ENCODE results near the gene ANAPC7.

Gene ANAPC7, protein sequence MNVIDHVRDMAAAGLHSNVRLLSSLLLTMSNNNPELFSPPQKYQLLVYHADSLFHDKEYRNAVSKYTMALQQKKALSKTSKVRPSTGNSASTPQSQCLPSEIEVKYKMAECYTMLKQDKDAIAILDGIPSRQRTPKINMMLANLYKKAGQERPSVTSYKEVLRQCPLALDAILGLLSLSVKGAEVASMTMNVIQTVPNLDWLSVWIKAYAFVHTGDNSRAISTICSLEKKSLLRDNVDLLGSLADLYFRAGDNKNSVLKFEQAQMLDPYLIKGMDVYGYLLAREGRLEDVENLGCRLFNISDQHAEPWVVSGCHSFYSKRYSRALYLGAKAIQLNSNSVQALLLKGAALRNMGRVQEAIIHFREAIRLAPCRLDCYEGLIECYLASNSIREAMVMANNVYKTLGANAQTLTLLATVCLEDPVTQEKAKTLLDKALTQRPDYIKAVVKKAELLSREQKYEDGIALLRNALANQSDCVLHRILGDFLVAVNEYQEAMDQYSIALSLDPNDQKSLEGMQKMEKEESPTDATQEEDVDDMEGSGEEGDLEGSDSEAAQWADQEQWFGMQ

DNA sequence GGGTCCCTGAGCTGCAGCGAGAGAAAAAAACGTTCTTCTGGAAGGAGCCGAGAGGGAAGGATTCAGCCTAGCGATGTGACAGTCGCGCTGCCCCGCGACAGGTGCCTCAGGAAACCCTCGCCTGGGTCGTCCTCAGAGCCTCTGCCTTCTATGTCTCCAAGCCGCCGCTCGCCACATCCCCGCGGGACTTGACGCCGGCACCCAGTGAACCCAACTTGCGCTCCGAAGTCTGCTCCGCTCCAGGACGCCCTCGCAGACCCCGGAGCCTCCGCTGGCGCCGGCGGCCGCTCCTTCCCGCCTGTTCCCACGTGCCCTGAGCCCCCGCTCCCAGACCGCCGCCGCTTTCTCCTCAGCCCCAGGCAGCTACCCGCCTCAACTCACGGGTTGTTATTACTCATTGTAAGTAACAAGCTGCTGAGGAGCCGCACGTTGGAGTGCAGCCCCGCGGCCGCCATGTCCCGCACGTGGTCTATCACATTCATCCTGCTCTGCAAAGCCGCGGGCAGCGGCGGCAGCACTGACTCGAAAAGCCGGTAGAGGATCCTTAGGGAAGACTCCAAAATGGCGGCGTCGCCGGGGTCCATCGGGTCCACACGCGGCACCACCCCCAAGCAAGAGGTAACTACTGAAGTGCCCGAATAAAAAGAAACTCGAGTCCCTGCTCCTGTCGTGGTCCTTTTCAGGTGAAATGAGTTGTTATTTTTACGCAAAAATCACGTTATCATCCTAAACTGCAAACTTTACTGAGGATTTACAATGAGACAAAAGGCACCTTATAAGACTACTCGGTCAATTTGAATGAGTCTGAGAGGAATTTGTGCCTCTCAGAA lies at the start of gene ANAPC7:
Gene ANAPC7 (minus strand): TSS at position 563 of the 830 bp plus-strand sequence. CDS start 81 bp downstream, at position 482.
- Histone ChIP-seq H3K4me1 (peaks cover 9% of the 10 kb centered on the region), H3K4me3 (ENCODE audit: low read depth, low read length) (peak within 1 kb of the TSS; percentile 99), H2AFZ (peak within 1 kb of the TSS; percentile 100)

DNA sequence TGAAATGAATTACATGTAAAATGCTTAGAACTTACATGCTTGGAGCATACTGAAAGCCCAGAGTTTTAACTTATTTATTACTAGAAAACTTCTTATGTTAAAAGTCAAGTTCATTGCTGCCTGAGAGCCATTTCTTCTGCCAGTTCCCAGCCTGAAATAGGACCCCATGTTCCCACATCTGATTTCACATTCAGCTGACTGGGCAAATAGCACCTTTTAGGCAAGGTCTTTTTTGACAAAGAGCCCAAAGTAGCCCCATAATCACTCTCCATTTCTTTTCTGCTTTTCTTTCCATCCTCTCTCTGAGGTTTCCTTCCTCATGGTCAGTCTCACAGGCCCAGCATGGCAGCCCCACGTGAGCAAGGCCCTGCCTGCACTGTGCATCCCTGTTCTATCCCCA lies 47.8 kb upstream of the ANAPC7 start:
- Histone ChIP-seq H3K9me3 (ENCODE audit: control insufficient read depth, low read length) (no peaks in the 10 kb centered on the region), H3K27me3 (ENCODE audit: control insufficient read depth, insufficient read depth, low read length) (no peaks in the 10 kb centered on the region), H3K4me1 (no peaks in the 10 kb centered on the region), H3K79me2 (peaks cover 9% of the 10 kb centered on the region), H3K4me3 (ENCODE audit: low read depth, low read length) (no peak overlapping the region), H3K9ac (no peak overlapping the region), H3K27ac (peak overlapping the region; percentile 84), H3K4me2 (ENCODE audit: low read length) (no peak overlapping the region), H2AFZ (peak overlapping the region; percentile 67), H3K36me3 (ENCODE audit: control insufficient read depth, insufficient read depth, low read length) (no peaks in the 10 kb centered on the region)
- TF ChIP-seq, protein P1, sequence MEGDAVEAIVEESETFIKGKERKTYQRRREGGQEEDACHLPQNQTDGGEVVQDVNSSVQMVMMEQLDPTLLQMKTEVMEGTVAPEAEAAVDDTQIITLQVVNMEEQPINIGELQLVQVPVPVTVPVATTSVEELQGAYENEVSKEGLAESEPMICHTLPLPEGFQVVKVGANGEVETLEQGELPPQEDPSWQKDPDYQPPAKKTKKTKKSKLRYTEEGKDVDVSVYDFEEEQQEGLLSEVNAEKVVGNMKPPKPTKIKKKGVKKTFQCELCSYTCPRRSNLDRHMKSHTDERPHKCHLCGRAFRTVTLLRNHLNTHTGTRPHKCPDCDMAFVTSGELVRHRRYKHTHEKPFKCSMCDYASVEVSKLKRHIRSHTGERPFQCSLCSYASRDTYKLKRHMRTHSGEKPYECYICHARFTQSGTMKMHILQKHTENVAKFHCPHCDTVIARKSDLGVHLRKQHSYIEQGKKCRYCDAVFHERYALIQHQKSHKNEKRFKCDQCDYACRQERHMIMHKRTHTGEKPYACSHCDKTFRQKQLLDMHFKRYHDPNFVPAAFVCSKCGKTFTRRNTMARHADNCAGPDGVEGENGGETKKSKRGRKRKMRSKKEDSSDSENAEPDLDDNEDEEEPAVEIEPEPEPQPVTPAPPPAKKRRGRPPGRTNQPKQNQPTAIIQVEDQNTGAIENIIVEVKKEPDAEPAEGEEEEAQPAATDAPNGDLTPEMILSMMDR (IDR thresholded peaks at IDR 0.05): no peak

More for the DNA sequence above, at the start of gene ANAPC7:
- TF ChIP-seq, protein P1 (IDR thresholded peaks at IDR 0.05): no peak
- Histone ChIP-seq H3K9ac (peak within 1 kb of the TSS; percentile 74), H3K36me3 (ENCODE audit: control insufficient read depth, insufficient read depth, low read length) (no peaks in the 10 kb centered on the region), H3K27me3 (ENCODE audit: control insufficient read depth, insufficient read depth, low read length) (no peaks in the 10 kb centered on the region), H3K9me3 (ENCODE audit: control insufficient read depth, low read length) (no peaks in the 10 kb centered on the region), H3K4me2 (ENCODE audit: low read length) (peak within 1 kb of the TSS; percentile 100), H3K79me2 (peaks cover 15% of the 10 kb centered on the region), H3K27ac (peak within 1 kb of the TSS; percentile 99)

- Histone ChIP-seq H3K27ac (peak within 1 kb of the TSS; percentile 84), H2AFZ (peak within 1 kb of the TSS; percentile 89), H3K4me3 (ENCODE audit: low read depth, low read length) (peak within 1 kb of the TSS; percentile 84), H3K27me3 (ENCODE audit: control insufficient read depth, insufficient read depth, low read length) (no peaks in the 10 kb centered on the region), H3K4me1 (no peaks in the 10 kb centered on the region), H3K9me3 (ENCODE audit: control insufficient read depth, low read length) (no peaks in the 10 kb centered on the region), H3K36me3 (ENCODE audit: control insufficient read depth, insufficient read depth, low read length) (no peaks in the 10 kb centered on the region), H3K79me2 (peaks cover 9% of the 10 kb centered on the region), H3K9ac (peak within 1 kb of the TSS; percentile 83), H3K4me2 (ENCODE audit: low read length) (peak within 1 kb of the TSS; percentile 77)
- TF ChIP-seq, protein P1 (IDR thresholded peaks at IDR 0.05): peak; percentile 89
Observed at GRCh38 chr12:110449799-110450497, 46.4 kb upstream of the ANAPC7 start, which contains the start of gene ARPC3. TSS of gene ARPC3 (minus strand) at chr12:110450337. CDS start at chr12:110450260, 77 bp downstream.

DNA sequence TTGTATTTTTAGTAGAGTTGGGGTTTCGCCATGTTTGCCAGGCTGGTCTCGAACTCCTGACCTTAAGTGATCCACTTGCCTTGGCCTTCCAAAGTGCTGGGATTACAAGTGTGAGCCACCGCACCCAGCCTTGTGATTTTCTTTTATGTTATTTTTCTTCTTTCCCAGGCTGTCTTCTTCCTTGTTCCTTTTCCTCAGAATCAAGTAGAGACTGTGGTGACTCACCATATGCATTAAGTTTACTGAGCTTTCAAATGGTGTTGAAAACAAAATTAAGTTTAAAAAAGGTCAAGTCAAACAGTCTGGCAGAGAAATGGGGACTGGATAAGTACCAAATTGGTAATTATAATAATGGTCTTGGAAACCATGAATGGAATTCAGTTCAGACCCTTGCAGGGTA lies 40.9 kb upstream of the ANAPC7 start:
- no peaks in the 10 kb centered on the region for H3K36me3 ChIP-seq (ENCODE audit: control insufficient read depth, insufficient read depth, low read length)
- no peak overlapping the region for H2AFZ ChIP-seq
- TF ChIP-seq, protein P1 (IDR thresholded peaks at IDR 0.05): no peak
- no peak overlapping the region for H3K4me3 ChIP-seq (ENCODE audit: low read depth, low read length)
- H3K9ac ChIP-seq: no peak overlapping the region
- H3K27ac ChIP-seq: no peak overlapping the region
- H3K4me2 ChIP-seq (ENCODE audit: low read length): no peak overlapping the region
- no peaks in the 10 kb centered on the region for H3K27me3 ChIP-seq (ENCODE audit: control insufficient read depth, insufficient read depth, low read length)
- no peaks in the 10 kb centered on the region for H3K9me3 ChIP-seq (ENCODE audit: control insufficient read depth, low read length)
- H3K4me1 ChIP-seq: no peaks in the 10 kb centered on the region
- H3K79me2 ChIP-seq: peaks cover 9% of the 10 kb centered on the region
